GM12801 (cell line): Measurements from ENCODE around the gene MARCOL.

Source experiments
- TF ChIP-seq, protein P1 (sequence below): IDR thresholded peaks from one replicate; pipeline ENCODE4 v1.5.1; 2011; ENCODE audit warnings: control low read depth; ENCODE audit not compliant: insufficient read length; ENCODE audit errors: extremely low read depth

Gene MARCOL

DNA sequence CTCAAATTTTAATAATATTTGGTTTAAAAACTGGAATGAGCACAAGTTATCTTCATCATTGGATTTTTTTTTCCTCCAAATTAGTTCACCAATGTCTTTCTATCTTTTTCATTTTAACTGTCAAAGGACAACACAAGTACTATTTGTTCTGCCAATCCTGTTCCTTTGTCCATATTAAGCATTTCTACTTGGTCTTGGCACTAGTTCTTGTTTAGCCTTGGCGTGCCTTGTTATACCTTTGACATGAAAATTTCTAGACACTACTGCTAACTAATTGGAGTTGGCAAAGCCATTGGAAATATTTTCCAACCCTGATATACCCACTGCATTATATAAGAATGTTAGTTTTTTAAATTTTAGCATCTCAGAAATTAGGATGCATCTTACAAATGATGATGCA lies 31.7 kb upstream of the MARCOL start:
- TF ChIP-seq, protein P1, sequence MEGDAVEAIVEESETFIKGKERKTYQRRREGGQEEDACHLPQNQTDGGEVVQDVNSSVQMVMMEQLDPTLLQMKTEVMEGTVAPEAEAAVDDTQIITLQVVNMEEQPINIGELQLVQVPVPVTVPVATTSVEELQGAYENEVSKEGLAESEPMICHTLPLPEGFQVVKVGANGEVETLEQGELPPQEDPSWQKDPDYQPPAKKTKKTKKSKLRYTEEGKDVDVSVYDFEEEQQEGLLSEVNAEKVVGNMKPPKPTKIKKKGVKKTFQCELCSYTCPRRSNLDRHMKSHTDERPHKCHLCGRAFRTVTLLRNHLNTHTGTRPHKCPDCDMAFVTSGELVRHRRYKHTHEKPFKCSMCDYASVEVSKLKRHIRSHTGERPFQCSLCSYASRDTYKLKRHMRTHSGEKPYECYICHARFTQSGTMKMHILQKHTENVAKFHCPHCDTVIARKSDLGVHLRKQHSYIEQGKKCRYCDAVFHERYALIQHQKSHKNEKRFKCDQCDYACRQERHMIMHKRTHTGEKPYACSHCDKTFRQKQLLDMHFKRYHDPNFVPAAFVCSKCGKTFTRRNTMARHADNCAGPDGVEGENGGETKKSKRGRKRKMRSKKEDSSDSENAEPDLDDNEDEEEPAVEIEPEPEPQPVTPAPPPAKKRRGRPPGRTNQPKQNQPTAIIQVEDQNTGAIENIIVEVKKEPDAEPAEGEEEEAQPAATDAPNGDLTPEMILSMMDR, result no peak

DNA sequence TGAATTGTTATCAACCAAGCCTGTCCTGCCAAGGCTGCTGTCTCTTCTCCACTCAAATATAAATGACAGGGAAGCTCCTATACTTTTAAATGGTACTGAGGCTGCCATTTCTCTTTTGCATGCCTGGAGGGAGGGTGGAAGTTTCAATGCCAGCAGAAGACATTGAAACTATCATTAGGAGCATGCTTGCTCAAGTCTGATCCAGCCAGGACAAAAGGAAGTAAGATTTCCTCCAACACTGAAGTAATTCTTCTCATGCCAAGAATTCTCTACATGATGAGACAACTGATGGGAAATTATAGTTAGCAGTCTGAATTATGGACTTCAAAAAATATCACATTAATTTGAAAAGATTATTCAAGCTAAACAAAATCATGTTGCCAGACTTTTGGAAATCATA lies 30.1 kb upstream of the MARCOL start:
- TF ChIP-seq, protein P1, result no peak

DNA sequence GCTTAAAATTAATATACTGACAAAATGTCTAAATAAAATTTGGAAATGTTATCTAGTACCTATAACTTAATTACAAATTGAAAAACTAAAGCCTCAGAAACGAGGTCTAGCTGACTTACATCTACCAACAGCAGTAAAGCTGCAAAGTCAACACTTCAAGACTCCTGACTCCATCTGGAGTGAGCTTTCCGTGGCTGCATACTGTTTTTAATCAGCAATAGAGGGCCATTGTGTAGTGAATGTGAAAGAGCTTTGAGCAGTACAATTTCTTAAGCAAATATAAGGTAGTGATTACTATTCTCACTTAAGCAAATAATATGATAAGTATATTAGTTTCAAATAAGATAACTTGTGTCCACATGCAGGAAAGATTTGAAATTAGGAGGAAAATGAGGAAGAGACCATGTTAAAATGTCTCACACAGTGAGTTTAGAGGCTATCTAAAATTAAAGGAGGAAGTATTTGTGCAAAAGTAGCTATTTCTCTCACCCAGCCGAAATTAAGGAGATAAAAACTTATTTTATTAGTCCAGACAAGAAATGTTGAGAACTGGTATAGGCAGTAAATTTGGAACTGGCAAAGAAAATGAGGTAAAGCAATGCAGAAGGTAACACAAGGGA lies 29.1 kb upstream of the MARCOL start:
- TF ChIP-seq, protein P1, result no peak

DNA sequence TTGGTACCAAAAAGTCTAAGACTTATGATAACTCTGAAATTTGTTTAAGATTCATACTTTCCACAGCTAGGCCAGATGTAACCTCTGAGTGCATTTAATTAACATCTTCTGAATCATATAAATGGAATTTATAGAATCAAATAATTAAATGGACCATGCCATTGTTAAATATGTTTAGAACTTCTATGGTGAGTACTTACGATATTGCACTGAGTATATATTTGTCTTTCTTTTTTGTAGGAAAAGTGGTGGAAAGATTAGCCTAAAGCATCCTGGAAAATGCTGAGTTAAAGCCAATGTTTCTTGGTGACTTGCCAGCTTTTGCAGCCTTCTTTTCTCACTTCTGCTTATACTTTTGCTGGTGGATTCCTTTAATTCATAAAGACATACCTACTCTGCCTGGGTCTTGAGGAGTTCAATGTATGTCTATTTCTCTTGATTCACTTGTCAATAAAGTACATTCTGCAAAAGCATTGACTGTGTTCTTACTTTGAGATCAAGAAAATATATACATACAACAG lies 23.6 kb upstream of the MARCOL start:
- TF ChIP-seq, protein P1, result no peak

DNA sequence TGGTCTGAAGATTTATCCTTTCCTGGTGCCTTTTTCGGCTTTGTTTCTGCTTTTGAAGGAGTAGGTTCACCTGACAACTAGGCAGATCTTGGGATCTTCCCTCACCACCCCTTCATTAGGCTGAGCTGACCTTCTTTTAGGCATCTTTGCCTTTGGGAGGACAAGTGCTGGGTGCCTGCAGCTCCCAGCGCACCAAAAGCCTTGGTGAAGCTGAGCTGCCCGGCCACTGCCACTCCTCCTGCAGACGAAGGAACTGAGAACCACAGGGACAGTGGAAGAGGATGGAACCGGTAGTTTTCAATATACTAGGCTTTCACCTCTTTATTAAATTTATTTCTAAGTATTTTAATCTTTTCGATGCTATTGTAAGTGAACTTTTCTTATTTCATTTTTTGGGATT lies 16.8 kb upstream of the MARCOL start:
- TF ChIP-seq, protein P1, result no peak

DNA sequence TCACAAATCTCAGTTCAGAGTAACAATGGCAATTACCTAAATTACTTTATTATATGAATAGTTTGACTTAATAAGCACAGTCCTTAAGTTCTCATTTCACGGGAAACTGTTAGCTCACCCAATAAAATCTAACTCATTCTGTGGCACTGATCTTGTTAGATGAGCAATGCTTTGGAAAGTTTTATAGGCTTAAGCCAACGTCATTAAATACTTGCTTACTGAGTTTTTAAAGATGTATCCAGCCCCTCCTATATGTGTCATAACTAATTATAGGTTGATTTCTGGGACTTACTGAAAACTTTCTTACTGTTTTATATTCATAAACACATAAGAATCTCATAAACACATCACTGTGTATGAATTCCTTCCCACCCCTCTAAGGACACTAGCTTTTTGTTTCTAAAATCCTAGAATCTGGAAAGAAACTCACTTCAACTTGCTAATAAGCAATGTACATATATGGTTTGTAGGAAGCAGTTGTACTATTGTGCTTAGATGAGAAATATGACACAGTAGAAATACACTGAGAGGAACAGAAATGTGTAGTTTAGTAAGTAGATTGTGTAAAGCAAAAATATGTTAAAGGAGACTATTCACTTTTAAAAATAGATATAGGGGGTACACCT lies 14.1 kb upstream of the MARCOL start:
- TF ChIP-seq, protein P1, result no peak

DNA sequence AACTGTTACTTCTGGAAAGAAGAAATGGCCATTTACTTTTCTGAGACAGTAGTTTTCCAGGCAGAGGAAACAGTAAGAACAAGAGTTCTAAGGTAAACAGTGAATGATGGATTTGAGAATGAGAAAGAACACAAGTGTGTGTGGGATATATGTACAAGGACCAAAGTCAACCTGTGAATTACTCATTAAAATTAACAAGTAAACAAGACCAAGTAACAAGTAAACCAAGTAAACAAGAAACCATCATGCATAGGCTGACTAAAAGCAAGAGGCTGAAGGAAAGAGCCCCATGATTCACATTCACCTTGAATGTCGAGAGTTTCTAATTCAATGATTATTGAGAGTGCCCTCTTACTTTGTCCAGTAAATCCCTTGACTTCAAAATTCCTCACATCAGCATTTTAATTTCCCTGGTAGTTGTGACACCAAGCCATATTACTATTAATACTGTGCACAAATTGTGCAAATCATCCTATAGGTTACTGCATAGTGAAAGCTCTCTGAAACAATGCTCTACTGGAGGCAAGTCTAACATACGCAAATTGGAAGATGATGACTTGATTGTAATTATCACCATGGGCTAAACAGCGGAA lies 9.8 kb upstream of the MARCOL start:
- TF ChIP-seq, protein P1, result no peak
